ENCODE results near the gene CSTA.
"Not testable (repeated sequence)": the region's sequence is repeated elsewhere in the genome, so short reads cannot be mapped to it uniquely, and the experiment has no call there.

Gene CSTA

DNA sequence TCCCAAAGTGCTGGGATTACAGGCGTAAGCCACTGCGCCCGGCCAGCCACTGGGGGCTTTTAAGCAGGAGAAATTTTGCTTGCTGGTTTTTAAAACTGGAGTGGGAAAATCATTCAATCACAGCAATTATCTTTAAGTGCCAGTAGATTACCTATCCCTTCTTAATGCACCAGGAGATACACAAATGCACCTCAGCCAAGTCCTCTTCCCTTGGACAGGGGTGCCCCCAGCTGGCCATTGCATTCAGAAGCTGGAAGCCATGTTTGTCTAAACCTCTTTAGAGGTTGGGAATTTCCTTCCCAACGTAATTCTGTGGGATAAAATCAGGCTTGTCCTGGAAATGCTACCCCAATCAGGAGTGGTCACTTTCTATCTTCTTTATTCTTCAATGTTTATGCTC is 31.4 kb downstream of the CSTA start:
- DNase-seq (ENCODE audit: low read depth) = no peak
- TF ChIP-seq, protein P1, sequence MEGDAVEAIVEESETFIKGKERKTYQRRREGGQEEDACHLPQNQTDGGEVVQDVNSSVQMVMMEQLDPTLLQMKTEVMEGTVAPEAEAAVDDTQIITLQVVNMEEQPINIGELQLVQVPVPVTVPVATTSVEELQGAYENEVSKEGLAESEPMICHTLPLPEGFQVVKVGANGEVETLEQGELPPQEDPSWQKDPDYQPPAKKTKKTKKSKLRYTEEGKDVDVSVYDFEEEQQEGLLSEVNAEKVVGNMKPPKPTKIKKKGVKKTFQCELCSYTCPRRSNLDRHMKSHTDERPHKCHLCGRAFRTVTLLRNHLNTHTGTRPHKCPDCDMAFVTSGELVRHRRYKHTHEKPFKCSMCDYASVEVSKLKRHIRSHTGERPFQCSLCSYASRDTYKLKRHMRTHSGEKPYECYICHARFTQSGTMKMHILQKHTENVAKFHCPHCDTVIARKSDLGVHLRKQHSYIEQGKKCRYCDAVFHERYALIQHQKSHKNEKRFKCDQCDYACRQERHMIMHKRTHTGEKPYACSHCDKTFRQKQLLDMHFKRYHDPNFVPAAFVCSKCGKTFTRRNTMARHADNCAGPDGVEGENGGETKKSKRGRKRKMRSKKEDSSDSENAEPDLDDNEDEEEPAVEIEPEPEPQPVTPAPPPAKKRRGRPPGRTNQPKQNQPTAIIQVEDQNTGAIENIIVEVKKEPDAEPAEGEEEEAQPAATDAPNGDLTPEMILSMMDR (conservative IDR thresholded peaks at IDR 0.05; ENCODE audit: low read depth, low read length) = peak; percentile 39
- H3K4me3 ChIP-seq (ENCODE audit: low read length) = no peak overlapping the region

DNA sequence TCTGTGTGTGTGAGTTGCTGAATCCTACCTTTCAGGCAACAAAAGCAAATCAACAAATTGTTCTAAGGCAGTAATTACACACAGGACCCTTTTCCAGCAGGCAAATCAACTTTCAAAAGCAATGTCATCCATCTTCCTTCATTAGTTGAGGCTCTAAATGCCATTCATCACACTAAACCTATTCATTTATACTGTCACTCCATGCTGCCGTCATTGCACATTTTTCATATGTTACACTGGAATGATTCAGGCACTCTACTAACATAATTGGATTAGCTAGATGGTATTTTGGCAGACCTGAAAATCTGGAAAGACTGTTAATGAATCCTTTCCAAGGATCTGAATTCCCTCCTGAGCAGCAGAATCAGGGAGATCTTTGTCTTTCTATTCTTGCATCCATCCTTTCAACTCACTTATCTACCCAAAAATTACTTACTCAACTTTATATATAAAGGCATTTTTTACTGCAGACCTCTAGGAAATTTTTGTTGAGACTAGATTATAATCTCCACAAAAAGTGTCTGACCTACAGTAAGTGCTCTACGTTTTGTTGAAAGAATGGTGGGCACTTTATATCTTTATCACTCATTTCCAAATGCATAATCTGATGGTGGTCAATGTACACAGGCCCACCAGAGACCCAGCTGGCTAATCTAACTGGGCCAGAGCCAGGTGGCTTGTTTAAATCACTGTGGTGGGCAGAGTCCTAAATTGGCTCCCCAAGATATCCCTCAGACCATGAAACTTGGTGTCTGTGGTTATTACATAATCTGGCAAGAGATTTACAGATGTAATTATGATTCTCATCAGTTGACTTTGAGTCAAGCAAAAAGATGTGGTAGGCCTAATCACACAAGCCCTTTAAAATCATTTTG is 33.0 kb downstream of the CSTA start:
- peak; percentile 76 for DNase-seq (ENCODE audit: low read depth)
- no peak overlapping the region for H3K4me3 ChIP-seq (ENCODE audit: low read length)
- TF ChIP-seq, protein P1 (conservative IDR thresholded peaks at IDR 0.05; ENCODE audit: low read depth, low read length) = no peak

DNA sequence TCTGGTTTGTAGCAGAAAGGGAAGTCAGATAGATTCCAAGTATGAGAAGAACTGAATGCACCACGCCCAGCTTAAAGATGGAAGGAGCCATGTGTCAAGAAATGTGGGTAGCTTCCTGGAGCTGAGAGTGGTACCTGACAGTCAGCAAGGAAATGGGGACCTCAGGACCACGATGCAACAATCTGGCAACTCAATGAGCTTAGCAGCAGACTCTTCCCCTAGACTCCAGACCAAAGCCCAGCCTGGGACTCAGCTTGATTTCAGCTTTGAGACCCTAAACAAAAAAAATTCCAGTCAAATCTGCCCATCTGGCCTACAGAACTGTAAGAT is 33.6 kb downstream of the CSTA start:
- H3K4me3 ChIP-seq (ENCODE audit: low read length) = no peak overlapping the region
- TF ChIP-seq, protein P1 (conservative IDR thresholded peaks at IDR 0.05; ENCODE audit: low read depth, low read length) = no peak
- DNase-seq (ENCODE audit: low read depth) = no peak

DNA sequence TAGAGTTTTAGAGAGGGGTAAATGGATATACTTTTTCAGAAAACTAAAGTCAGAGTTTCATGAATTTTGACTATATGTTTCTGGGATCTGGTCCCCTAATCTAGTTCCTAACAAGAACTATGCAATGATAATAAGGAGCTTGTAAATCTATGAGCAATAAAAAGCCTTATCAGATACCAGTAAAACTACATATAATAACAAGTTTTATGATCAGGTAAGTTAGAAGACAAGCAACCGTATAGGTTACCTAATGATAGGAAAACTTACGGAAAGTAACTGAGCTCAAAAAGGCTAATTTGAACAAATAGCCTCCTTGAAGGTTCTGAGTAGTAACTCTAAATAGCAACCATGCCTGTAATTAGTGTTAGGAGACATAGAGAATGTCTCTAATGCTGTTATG is 37.0 kb downstream of the CSTA start:
- TF ChIP-seq, protein P1 (conservative IDR thresholded peaks at IDR 0.05; ENCODE audit: low read depth, low read length) = no peak
- DNase-seq (ENCODE audit: low read depth) = no peak
- no peak overlapping the region for H3K4me3 ChIP-seq (ENCODE audit: low read length)

DNA sequence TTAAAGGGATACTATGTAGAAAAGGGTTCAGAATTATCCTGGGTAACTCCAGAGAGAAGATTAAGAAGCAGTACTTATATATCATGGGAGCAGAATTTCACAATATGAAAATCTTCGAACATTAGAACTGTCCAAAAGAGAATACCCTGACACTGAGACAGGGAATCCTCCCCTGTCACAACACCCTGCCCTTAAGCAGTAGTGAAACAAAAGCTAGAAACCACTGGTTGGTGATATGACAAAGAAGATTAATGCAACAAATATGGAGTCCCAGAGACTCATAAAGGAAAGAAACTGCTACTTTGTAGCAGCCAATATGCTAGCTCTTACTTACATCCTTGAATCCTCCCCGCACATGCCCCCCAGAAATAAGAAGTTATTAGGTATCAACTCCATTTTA is 39.4 kb downstream of the CSTA start:
- TF ChIP-seq, protein P1 (conservative IDR thresholded peaks at IDR 0.05; ENCODE audit: low read depth, low read length) = no peak
- H3K4me3 ChIP-seq (ENCODE audit: low read length) = no peak overlapping the region
- no peak for DNase-seq (ENCODE audit: low read depth)

DNA sequence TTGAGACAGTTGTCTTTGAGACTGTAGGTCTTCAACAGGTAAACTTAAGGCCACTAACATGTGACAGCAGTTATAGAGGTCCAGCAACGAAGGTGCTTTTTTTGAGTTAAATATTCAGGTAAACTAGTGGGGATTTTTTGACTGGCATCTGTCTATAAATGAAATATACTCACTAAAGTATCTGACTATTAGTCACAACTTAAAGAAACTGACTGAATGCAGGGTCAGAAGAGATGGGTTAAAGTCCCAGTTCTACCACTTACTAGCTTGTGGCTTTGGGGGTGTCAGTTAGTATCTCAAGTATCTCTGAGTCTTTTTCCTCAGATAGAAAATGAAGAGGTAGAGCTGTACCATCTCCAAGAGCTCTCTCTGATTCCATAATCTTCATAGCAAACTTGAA is 40.0 kb downstream of the CSTA start:
- no peak overlapping the region for H3K4me3 ChIP-seq (ENCODE audit: low read length)
- TF ChIP-seq, protein P1 (conservative IDR thresholded peaks at IDR 0.05; ENCODE audit: low read depth, low read length) = no peak
- no peak for DNase-seq (ENCODE audit: low read depth)

DNA sequence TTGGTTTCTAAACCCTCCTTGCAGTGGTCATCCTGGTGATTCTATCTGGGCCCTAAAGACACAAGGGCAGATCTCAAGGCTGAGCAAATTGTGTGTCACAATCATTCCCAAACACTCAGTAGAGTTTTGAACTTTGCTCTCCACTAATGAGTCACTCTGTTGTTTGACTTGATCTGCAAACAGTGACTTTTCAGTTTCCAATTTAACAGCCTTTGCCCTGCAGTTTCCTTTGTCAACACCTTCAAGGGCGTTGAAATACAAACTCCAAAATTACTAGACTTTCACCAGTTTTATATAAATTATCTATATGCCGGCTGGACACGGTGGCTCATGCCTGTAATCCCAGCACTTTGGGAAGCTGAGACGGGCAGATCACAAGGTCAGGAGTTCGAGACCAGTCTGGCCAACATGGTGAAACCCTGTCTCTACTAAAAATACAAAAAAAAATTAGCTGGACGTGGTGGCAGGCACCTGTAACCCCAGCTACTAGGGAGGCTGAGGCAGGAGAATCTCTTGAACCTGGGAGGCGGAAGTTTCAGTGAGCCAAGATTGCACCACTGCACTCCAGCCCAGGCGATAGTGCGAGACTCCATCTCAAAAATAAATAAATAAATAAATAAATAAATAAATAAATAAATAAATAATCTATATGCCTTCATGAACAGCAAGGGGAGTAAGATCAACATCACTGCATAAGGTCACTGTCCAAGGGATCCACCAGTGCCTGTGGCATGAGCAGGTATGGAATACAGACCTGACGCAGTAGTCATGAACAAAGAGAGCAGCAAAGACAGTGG is 40.7 kb downstream of the CSTA start:
- not testable (repeated sequence) for DNase-seq (ENCODE audit: low read depth); H3K4me3 ChIP-seq (ENCODE audit: low read length)
